SK-N-SH treated with all-trans-retinoic acid at 6 μM for 48 hours (cell line): ENCODE data around the gene ETFRF1.

Source experiments
- ATAC-seq: fragments of 200-7000 bp; cut with Tn5 transposase; 3 replicates; pipeline ENCODE4 v1.9.1; 2020; ENCODE audit warnings: mild to moderate bottlenecking, moderate library complexity
- ARNTL ChIP-seq: fragments of 450-650 bp; formaldehyde crosslinking; IDR thresholded peaks from 2 replicates; pipeline ENCODE4 v1.5.0; 2020; ENCODE audit warnings: low read depth, mild to moderate bottlenecking, moderate library complexity, borderline replicate concordance
- BACH2 ChIP-seq: fragments of 250-450 bp; sonication (Bioruptor Pico); IDR thresholded peaks from 2 replicates; pipeline ENCODE4 v1.9.0; 2021; ENCODE audit warnings: mild to moderate bottlenecking, borderline replicate concordance
- CREB5 ChIP-seq: fragments of 250-450 bp; sonication (Bioruptor Pico); IDR thresholded peaks from 2 replicates; pipeline ENCODE4 v1.5.1; 2020; ENCODE audit warnings: low read depth, mild to moderate bottlenecking, moderate library complexity
- CSDC2 ChIP-seq: fragments of 250-450 bp; sonication (Bioruptor Pico); IDR thresholded peaks from 2 replicates; pipeline ENCODE4 v1.5.0; 2020; ENCODE audit warnings: mild to moderate bottlenecking, moderate library complexity
- CSRNP3 ChIP-seq: fragments of 250-450 bp; sonication (Bioruptor Pico); IDR thresholded peaks from 2 replicates; pipeline ENCODE4 v1.5.1; 2021; ENCODE audit warnings: mild to moderate bottlenecking, moderate library complexity
- ESRRG ChIP-seq: fragments of 250-450 bp; sonication (Bioruptor Pico); IDR thresholded peaks from 2 replicates; pipeline ENCODE4 v1.6.1; 2021; ENCODE audit warnings: mild to moderate bottlenecking
- GLIS3 ChIP-seq: fragments of 250-450 bp; sonication (Bioruptor Pico); IDR thresholded peaks from 2 replicates; pipeline ENCODE4 v1.5.0; 2020; ENCODE audit warnings: mild to moderate bottlenecking, moderate library complexity
- ISL1 ChIP-seq: fragments of 250-450 bp; sonication (Bioruptor Pico); IDR thresholded peaks from 2 replicates; pipeline ENCODE4 v2.1.2; 2022; ENCODE audit warnings: mild to moderate bottlenecking, moderate library complexity
- OSR1 ChIP-seq: fragments of 250-450 bp; sonication (Bioruptor Pico); IDR thresholded peaks from 2 replicates; pipeline ENCODE4 v1.8.0; 2022; ENCODE audit warnings: moderate library complexity, mild to moderate bottlenecking, inconsistent platforms
- POU6F1 ChIP-seq: fragments of 250-450 bp; sonication (Bioruptor Pico); IDR thresholded peaks from 2 replicates; pipeline ENCODE4 v1.8.0; 2021; ENCODE audit warnings: low read depth, mild to moderate bottlenecking, moderate library complexity, borderline replicate concordance
- PPARA ChIP-seq: fragments of 250-450 bp; sonication (Bioruptor Pico); IDR thresholded peaks from 2 replicates; pipeline ENCODE4 v1.5.0; 2020; ENCODE audit warnings: mild to moderate bottlenecking, borderline replicate concordance
- SNAI2 ChIP-seq: fragments of 250-450 bp; sonication (Bioruptor Pico); IDR thresholded peaks from 2 replicates; pipeline ENCODE4 v1.5.0; 2020; ENCODE audit warnings: mild to moderate bottlenecking, moderate library complexity
- TCF4 ChIP-seq: fragments of 250-450 bp; sonication (Bioruptor Pico); IDR thresholded peaks from 2 replicates; pipeline ENCODE4 v1.8.0; 2021; ENCODE audit warnings: mild to moderate bottlenecking, moderate library complexity, borderline replicate concordance
- TOX ChIP-seq: fragments of 250-450 bp; sonication (Bioruptor Pico); IDR thresholded peaks from 2 replicates; pipeline ENCODE4 v1.8.0; 2021; ENCODE audit warnings: mild to moderate bottlenecking, moderate library complexity, borderline replicate concordance
- TSHZ2 ChIP-seq: fragments of 250-450 bp; sonication (Bioruptor Pico); IDR thresholded peaks from 2 replicates; pipeline ENCODE4 v1.5.0; 2020; ENCODE audit warnings: mild to moderate bottlenecking, moderate library complexity
- ZC3H10 ChIP-seq: fragments of 250-450 bp; sonication (Bioruptor Pico); IDR thresholded peaks from 2 replicates; pipeline ENCODE4 v1.5.1; 2021; ENCODE audit warnings: mild to moderate bottlenecking, moderate library complexity
- ZFP3 ChIP-seq: fragments of 250-450 bp; sonication (Bioruptor Pico); IDR thresholded peaks from 2 replicates; pipeline ENCODE4 v1.5.0; 2020; ENCODE audit warnings: mild to moderate bottlenecking, moderate library complexity
- ZFP30 ChIP-seq: fragments of 450-650 bp; formaldehyde crosslinking; IDR thresholded peaks from 2 replicates; pipeline ENCODE4 v1.5.0; 2022; ENCODE audit warnings: mild to moderate bottlenecking, moderate library complexity
- ZNF565 ChIP-seq: fragments of 450-650 bp; formaldehyde crosslinking; conservative IDR thresholded peaks from 2 replicates; pipeline ENCODE4 v1.5.0; 2020; ENCODE audit warnings: low read depth, mild to moderate bottlenecking, moderate library complexity
- ZNF70 ChIP-seq: fragments of 450-650 bp; formaldehyde crosslinking; IDR thresholded peaks from 2 replicates; pipeline ENCODE4 v1.5.0; 2020; ENCODE audit warnings: mild to moderate bottlenecking, moderate library complexity
- ZNF8 ChIP-seq: fragments of 450-650 bp; formaldehyde crosslinking; IDR thresholded peaks from 2 replicates; pipeline ENCODE4 v1.5.0; 2020; ENCODE audit warnings: mild to moderate bottlenecking, moderate library complexity
- TF ChIP-seq, protein P1 (sequence below): fragments of 250-450 bp; sonication (Bioruptor Pico); IDR thresholded peaks from 2 replicates; pipeline ENCODE4 v1.8.0; 2020; ENCODE audit warnings: mild to moderate bottlenecking, moderate library complexity, borderline replicate concordance

The ETFRF1 gene

DNA sequence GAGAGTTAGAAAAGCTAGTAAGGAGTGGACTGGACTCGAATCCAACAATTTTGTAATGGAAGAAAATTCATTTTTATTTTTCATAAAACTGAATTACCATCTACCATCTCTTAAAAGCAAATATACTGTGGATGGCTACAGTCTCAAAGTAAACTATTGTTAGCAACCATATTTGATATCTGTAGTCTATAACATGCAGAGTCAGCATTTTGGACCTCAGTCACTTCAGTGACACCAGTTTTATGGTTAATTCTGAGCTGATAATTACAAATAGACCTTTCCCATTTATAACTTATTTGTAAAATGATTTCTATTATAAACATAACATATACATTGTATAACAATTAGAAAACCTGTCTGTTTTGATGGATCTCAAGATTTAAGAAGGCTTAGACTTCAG is 53.7 kb downstream of the ETFRF1 start:
- ATAC-seq = no peak
- TF ChIP-seq PPARA (CRISPR knock-in tag) = no peak
- TF ChIP-seq GLIS3 (CRISPR knock-in tag) = no peak
- no peak for TF ChIP-seq ARNTL
- no peak for TF ChIP-seq POU6F1
- TF ChIP-seq ZNF70 (CRISPR knock-in tag) = no peak
- no peak for TF ChIP-seq CSDC2 (CRISPR knock-in tag)
- TF ChIP-seq TCF4 = no peak
- no peak for TF ChIP-seq ZFP30 (CRISPR knock-in tag)
- no peak for TF ChIP-seq CSRNP3 (CRISPR knock-in tag)

DNA sequence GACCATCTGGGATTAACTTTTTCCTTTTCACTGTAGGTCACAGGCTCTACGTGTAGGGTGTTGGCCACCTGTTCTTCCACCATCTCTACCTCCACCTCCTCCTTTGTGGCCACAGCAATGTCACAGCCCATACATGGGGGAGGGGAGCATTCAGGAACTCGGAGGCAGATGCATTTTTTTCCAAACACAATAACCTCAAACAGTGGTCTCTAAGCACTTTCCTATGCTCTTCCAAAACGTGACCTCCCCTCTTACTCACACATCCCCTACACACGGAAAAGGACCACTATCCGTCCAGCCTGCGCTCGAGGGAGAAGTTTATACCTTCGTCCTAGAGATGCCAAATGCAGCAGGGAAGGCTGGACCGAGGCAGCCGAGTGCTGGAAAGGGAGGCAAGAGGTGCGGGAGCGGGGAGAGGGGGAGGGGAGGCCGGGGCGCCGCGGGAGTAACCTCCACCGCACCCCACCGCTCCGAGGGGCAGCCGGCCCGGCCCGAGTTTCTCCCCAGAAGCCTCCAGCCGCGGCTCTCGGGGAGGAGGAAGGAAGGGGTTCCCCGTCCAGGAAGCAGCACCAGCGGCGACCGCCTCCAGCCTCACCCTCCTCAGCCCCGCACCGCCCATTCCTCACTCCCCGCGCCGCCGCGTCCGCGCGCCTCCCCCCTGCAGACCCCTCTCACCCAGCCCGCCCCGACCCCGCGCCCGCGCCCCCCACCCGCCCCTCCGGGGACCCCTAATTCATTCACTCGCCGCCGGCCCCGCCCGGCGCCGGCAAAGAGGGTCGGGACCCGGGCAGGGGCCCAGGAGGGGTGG is 55.1 kb downstream of the ETFRF1 start:
- TF ChIP-seq TOX (no peak), ZNF565 (CRISPR knock-in tag) (no peak), ZNF70 (CRISPR knock-in tag) (no peak), OSR1 (no peak), SNAI2 (CRISPR knock-in tag) (no peak), ZFP3 (no peak), ZFP30 (CRISPR knock-in tag) (no peak), CSDC2 (CRISPR knock-in tag) (no peak), ZNF8 (CRISPR knock-in tag) (no peak), TSHZ2 (CRISPR knock-in tag) (no peak), BACH2 (CRISPR knock-in tag) (no peak), POU6F1 (no peak), TCF4 (no peak), PPARA (CRISPR knock-in tag) (no peak), CSRNP3 (CRISPR knock-in tag) (no peak), ISL1 (no peak), CREB5 (CRISPR knock-in tag) (no peak), ESRRG (CRISPR knock-in tag) (no peak), ZC3H10 (CRISPR knock-in tag) (no peak)
- TF ChIP-seq, protein P1, sequence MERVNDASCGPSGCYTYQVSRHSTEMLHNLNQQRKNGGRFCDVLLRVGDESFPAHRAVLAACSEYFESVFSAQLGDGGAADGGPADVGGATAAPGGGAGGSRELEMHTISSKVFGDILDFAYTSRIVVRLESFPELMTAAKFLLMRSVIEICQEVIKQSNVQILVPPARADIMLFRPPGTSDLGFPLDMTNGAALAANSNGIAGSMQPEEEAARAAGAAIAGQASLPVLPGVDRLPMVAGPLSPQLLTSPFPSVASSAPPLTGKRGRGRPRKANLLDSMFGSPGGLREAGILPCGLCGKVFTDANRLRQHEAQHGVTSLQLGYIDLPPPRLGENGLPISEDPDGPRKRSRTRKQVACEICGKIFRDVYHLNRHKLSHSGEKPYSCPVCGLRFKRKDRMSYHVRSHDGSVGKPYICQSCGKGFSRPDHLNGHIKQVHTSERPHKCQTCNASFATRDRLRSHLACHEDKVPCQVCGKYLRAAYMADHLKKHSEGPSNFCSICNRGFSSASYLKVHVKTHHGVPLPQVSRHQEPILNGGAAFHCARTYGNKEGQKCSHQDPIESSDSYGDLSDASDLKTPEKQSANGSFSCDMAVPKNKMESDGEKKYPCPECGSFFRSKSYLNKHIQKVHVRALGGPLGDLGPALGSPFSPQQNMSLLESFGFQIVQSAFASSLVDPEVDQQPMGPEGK (CRISPR knock-in tag) = no peak
- ATAC-seq = peak; percentile 47
